ENCODE results near the gene GGA1. TPM values are rescaled to one million over a fixed set of nuclear protein-coding genes. Genes with fewer than 3 reads are reported as not detected.

GGA1 gene
- polyA plus RNA-seq, 1 donor, result 69.4 TPM

GRCh38 chr22:37674248-37674647 is 65.6 kb downstream of the GGA1 start:
- DNase-seq, result no peak

- DNase-seq, result peak; percentile 78
Measured at GRCh38 chr22:37674951-37675929, 66.6 kb downstream of the GGA1 start, which contains the start of gene LGALS1. Gene LGALS1, plus strand, starts transcription at chr22:37675636. Its CDS starts 67 bp downstream, at chr22:37675703.

- no peak for DNase-seq
Measured at GRCh38 chr22:37675930-37676735, 67.5 kb downstream of the GGA1 start.

GRCh38 chr22:37676736-37677492 is 68.3 kb downstream of the GGA1 start:
- DNase-seq, result peak; percentile 91

- DNase-seq, result no peak
Measured at GRCh38 chr22:37677493-37677974, 68.9 kb downstream of the GGA1 start.

GRCh38 chr22:37678372-37678771 is 69.7 kb downstream of the GGA1 start:
- DNase-seq, result no peak

- no peak for DNase-seq
Measured at GRCh38 chr22:37679670-37680069, 71.0 kb downstream of the GGA1 start.

GRCh38 chr22:37680191-37680851 is 71.7 kb downstream of the GGA1 start:
- no peak for DNase-seq

GRCh38 chr22:37681001-37681424 is 72.4 kb downstream of the GGA1 start:
- DNase-seq, result no peak

GRCh38 chr22:37681556-37682049 is 73.0 kb downstream of the GGA1 start:
- peak; percentile 55 for DNase-seq

Other genes starting within 250 kb of the GGA1 start
- 1.1 TPM for gene ELFN2, start 181.4 kb upstream of the GGA1 start, polyA plus RNA-seq (ENCODE audit: insufficient read length)
- gene MFNG, start 122.5 kb upstream of the GGA1 start, polyA plus RNA-seq (ENCODE audit: insufficient read length), result 9.7 TPM
- gene CARD10, start 89.4 kb upstream of the GGA1 start, polyA plus RNA-seq (ENCODE audit: insufficient read length), result 20.3 TPM
- gene CDC42EP1, start 48.4 kb upstream of the GGA1 start, polyA plus RNA-seq (ENCODE audit: insufficient read length), result 30.8 TPM
- gene LGALS2, start 28.7 kb upstream of the GGA1 start, polyA plus RNA-seq (ENCODE audit: insufficient read length), result 34.6 TPM
- 27.1 TPM for gene SH3BP1, start 30.8 kb downstream of the GGA1 start, polyA plus RNA-seq (ENCODE audit: insufficient read length)
- 15.4 TPM for gene PDXP, start 49.9 kb downstream of the GGA1 start, polyA plus RNA-seq (ENCODE audit: insufficient read length)
- gene LGALS1, start 66.8 kb downstream of the GGA1 start, polyA plus RNA-seq (ENCODE audit: insufficient read length), result 326 TPM
- 19.9 TPM for gene NOL12, start 77.5 kb downstream of the GGA1 start, polyA plus RNA-seq (ENCODE audit: insufficient read length)
- gene TRIOBP, start 88.2 kb downstream of the GGA1 start, polyA plus RNA-seq (ENCODE audit: insufficient read length), result 62.9 TPM
- 13.5 TPM for gene GCAT, start 199.1 kb downstream of the GGA1 start, polyA plus RNA-seq (ENCODE audit: insufficient read length)
- gene GALR3, start 214.5 kb downstream of the GGA1 start, polyA plus RNA-seq (ENCODE audit: insufficient read length), result not detected
- gene ANKRD54, start 235.5 kb downstream of the GGA1 start, polyA plus RNA-seq (ENCODE audit: insufficient read length), result 27.8 TPM
- 1,085 TPM for gene EIF3L, start 240.6 kb downstream of the GGA1 start, polyA plus RNA-seq (ENCODE audit: insufficient read length)

Data from left kidney (tissue), 2 donors.